ENCODE measurements around the gene RAB11FIP3.

GRCh38 chr16:441447-441846 lies 16.0 kb downstream of the RAB11FIP3 start:
- TF ChIP-seq CTCF (IDR thresholded peaks at IDR 0.05) (no peak), POLR2A (IDR thresholded peaks at IDR 0.05) (no peak)
